ENCODE data around the gene RAB29.

Gene RAB29

GRCh38 chr1:205794011-205794730 lies 18.9 kb upstream of the RAB29 start:
- no peak for DNase-seq

DNA sequence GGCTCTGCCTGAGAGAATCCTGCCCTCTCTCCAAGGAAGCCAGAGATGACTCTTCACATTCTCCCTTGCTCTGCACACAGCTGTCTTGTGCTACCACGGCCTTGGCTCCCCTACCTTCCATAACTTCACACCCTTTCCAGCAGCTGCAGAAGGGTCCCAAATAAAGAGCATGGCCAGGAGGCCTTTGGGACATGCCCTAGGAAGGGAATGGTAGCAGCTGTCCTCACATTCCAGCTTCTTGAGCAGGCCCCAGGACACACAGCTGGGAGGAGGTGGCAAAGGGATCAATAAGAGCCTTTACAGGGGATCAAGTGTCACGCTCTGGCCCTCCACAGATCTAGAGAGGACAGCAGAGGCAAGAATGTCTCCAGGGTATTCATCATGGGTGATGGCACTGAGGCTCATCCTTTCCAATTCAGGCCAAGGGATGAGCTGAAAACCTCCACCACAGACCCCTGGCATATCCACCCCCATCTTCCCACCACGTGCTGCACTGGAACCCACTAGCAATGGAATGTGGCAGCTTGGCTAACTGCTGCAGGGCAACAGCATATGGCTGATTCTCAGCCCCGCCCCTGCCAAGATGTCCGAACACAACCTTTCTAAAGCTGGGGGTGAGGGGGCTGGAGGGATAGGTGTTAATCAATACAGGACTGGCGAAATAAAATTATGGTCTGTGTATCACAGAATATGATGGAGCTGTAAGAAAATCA lies 17.8 kb upstream of the RAB29 start:
- DNase-seq: no peak

- no peak for DNase-seq
Observed at GRCh38 chr1:205792481-205792881, 17.2 kb upstream of the RAB29 start.

DNA sequence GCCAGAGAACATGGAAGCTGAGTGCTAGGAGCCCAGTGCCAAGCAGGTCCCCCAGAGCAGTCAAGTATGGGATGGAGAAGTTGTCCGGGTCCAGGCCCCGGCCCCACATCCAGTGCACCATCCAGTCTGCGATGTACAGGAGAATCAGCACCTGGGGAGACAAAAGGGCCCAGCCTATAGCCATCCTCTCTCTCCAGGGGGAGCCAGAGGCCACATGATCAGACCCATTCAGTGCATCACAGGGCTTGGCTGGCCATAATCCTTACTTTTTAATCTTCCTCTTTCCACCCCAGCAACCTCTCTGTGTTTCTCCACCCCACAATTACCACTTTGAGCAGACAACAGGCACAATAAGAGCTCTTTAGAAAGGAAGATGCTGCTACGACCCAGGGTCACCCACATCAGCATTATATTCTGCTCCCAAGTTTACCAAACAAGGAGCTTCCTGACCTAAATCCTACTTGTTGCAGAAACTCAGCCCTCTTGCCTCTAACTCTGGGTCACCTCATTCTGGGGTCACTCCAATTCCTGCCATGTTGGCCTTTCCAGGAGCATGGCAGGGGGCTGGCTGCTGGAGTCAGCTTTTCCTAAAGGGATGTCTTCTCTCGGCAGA lies 16.4 kb upstream of the RAB29 start:
- peak; percentile 42 to 50 for DNase-seq

GRCh38 chr1:205787287-205787916 lies 12.1 kb upstream of the RAB29 start:
- no peak for DNase-seq

- no peak for DNase-seq
Observed at GRCh38 chr1:205786601-205787000, 11.3 kb upstream of the RAB29 start.

- DNase-seq: no peak
Observed at GRCh38 chr1:205785446-205785845, 10.2 kb upstream of the RAB29 start.

GRCh38 chr1:205783904-205784303 lies 8.6 kb upstream of the RAB29 start:
- DNase-seq: no peak

- DNase-seq: no peak
Observed at GRCh38 chr1:205783433-205783795, 8.1 kb upstream of the RAB29 start.

- no peak for DNase-seq
Observed at GRCh38 chr1:205782627-205783432, 7.5 kb upstream of the RAB29 start.

DNA sequence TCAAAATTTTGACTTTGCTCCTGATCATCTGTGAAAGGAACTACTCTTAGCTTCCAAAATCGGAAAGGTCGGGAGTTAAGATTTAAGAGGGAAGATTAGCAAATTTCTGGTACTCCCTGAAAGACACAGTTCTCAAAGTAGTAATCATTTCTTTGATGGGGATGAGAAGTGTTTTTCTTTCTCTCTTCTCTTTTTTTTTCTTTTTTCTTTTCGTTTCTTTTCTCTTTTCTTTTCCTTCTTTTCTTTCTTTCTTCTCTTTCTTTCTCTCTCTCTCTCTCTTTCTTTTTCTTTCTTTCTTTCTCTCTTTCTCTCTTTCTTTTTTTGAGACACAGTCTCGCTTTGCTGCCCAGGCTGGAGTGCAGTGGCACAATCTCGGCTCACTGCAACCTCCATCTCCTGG lies 5.1 kb upstream of the RAB29 start:
- no peak for DNase-seq

- DNase-seq: no peak
Observed at GRCh38 chr1:205777994-205778393, 2.7 kb upstream of the RAB29 start.

DNA sequence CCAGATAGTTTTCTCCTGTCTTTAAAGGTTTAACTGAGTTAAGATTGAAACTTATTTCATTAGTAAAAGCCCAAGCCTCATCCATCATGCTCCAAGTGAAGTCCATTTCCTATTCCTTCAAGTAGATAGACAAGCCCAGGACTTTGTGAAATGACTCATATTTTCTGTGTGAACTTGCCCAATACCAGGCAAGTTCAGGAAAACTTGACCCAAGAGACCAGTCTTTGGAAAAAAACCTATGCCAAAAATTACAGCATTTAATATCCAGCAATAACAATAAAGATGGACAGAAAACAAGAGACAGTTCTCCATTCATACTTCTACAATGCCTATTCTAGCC lies 405 bp upstream of the RAB29 start:
- no peak for DNase-seq

- peak; percentile 11 to 30 for DNase-seq
Observed at GRCh38 chr1:205774198-205775014, 876 bp downstream of the RAB29 start.

DNA sequence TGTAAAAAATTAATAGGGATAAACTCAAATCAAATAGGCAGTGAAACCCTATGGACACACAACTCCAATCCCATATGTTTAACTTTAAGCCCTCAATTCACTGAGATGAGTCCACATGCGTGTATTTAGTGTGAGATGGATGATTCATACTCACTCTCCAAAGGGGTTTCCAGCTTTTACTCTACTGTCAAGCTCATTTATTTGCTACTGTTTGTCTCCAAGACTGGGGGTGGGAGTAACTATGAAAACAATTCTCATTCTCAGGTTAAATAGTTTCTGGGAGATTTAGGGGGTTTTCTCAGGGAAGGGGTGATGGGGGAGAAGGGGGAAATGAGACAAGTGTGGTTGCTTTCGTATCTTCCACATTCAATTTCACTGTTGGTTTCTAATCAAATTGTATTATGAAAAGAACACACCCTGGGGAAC lies 2.7 kb downstream of the RAB29 start:
- no peak for DNase-seq

DNA sequence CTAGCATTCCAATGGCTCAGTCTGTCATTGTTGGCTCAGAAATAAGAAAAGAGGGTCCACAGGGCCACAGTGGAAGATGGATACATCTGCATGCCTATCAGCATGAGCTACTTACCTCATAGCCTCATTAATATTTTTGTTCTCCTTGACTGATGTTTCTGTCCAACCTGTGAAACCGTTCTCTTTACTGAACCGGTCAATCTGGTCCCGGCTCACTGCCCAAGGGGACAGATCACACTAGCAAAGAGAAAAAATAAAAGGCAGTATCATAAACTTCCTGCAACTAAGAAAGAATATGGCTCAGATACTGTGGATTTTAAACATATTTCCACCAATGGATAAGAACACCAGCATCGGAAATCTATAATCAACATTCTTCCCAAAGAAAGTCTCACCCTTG lies 4.7 kb downstream of the RAB29 start:
- DNase-seq: no peak

GRCh38 chr1:205769641-205770365 lies 5.5 kb downstream of the RAB29 start:
- no peak for DNase-seq

- no peak for DNase-seq
Observed at GRCh38 chr1:205767248-205767647, 8.0 kb downstream of the RAB29 start.

DNA sequence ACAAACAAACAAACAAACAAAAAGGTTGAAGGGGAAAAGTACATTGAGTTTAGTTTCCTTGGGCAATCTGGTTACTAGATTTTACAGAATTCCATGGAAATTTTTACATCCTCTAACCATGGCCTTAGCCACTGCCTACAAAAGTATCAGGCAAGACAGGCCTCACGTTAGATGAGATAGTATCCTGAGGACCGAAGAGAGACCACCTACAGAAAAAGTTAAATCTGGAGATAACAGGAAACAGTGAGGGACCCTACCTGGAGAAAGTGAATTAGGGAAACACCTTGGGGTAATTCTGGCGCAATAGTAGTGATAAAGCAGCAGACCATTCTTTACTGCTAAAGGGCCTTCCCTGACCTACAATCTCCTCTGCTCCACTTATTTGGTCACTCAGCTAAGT lies 8.7 kb downstream of the RAB29 start:
- DNase-seq: no peak

GRCh38 chr1:205766038-205766437 lies 9.2 kb downstream of the RAB29 start:
- DNase-seq: no peak

GRCh38 chr1:205764578-205764977 lies 10.7 kb downstream of the RAB29 start:
- no peak for DNase-seq

Measured in stimulated activated CD4-positive, alpha-beta T cell treated with anti-CD3 and anti-CD28 coated beads, Interleukin-4, amount 100 ng/mL, for 4 hours (primary cell).